ENCODE measurements around the gene HES1.

- TF ChIP-seq CTCF (IDR thresholded peaks at IDR 0.05) (no peak), POLR2AphosphoS5 (IDR thresholded peaks at IDR 0.05) (no peak), POLR2A (IDR thresholded peaks at IDR 0.05) (no peak), EP300 (IDR thresholded peaks at IDR 0.05) (no peak)
Measured at GRCh38 chr3:194166682-194167479, 30.9 kb downstream of the HES1 start.
